ENCODE results near the gene SPON2. TPM values are rescaled to one million over a fixed set of nuclear protein-coding genes. Genes with fewer than 3 reads are reported as not detected.

The SPON2 gene
- total RNA-seq, 6 donors from 2014 or later: 23.2 to 81.3 (median 50.8) TPM

- no peaks in the 10 kb centered on the region for H3K27me3 ChIP-seq
- TF ChIP-seq POLR2AphosphoS5 (IDR thresholded peaks at IDR 0.05) (no peak), EP300 (IDR thresholded peaks at IDR 0.05) (no peak), CTCF (IDR thresholded peaks at IDR 0.05) (no peak), POLR2A (IDR thresholded peaks at IDR 0.05) (no peak)
- 92% methylated on average over 10 to 15 of the region's 21 CpGs for WGBS, 2 donors
- H3K36me3 ChIP-seq: peaks cover 0 to 13% (median 7%) of the 10 kb centered on the region in 4 donors
- peaks cover 69 to 90% (median 85%) of the 10 kb centered on the region in 4 donors for H3K4me1 ChIP-seq
- no peak overlapping the region for H3K4me3 ChIP-seq
- ATAC-seq (ENCODE audit: low FRiP score in 2 of 2) (no peak), DNase-seq (peak; percentile 17 to 74)
- H3K9me3 ChIP-seq: no peaks in the 10 kb centered on the region
- H3K27ac ChIP-seq: peak overlapping the region in 2 of 4 donors; percentile 58 to 91
These were observed 34.1 kb upstream of the SPON2 start for GRCh38 chr4:1206299-1207156.

DNA sequence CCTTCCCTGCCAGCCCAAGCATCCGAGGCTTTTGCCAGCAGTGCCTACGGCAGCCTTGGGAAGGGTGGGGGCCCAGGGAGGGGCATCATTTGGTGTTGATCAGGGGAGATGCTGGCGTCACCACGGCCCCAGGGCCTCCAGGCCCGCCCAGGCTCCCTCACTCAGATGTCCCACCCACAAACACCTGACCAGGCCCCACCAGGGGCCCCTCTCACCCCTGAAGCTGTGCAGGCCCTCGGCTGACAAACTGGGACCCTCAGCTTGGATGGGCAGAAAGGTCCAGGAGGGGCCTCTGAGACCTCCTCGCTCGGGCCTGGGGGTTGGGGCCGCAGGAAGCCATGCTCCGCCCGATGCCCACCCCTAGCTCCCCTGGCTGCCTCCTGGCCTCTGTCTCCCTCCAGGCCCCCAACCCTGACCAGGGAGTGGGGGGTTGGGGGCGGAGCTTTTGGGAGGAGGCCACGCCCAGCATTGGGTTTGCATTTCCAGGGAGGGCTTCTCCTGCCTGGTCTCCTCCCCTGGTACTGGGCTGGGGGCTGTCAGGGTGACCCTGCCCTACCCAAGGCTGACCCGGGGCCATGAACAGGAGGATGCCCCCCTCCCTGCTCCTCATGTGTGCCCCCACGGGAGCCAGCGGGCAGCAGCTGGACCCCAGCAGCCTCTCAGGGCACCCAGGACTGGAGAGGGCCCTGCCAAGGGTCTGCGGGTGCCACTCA, 33.4 kb upstream of the SPON2 start:
- Histone ChIP-seq H3K9me3 (no peaks in the 10 kb centered on the region), H3K4me3 (no peak overlapping the region), H3K36me3 (peaks cover 0 to 5% (median 1%) of the 10 kb centered on the region in 4 donors), H3K27me3 (no peaks in the 10 kb centered on the region), H3K4me1 (peaks cover 70 to 90% (median 86%) of the 10 kb centered on the region in 4 donors), H3K27ac (peak overlapping the region in 2 of 4 donors; percentile 58 to 91)
- DNase-seq (peak; percentile 11 to 66), ATAC-seq (ENCODE audit: low FRiP score in 2 of 2) (no peak)
- TF ChIP-seq EP300 (IDR thresholded peaks at IDR 0.05) (no peak), POLR2AphosphoS5 (IDR thresholded peaks at IDR 0.05) (no peak), POLR2A (IDR thresholded peaks at IDR 0.05) (no peak)
- WGBS, 2 donors: 95% methylated on average over 8 of the region's 17 CpGs; no CpG with 5 or more reads in 1 of the 2 donors

- DNase-seq: peak; percentile 46 to 66
- WGBS, 2 donors: 69 to 72% methylated on average over 8 to 23 of the region's 25 CpGs
- peaks cover 70 to 88% (median 86%) of the 10 kb centered on the region in 4 donors for H3K4me1 ChIP-seq
These were observed 32.6 kb upstream of the SPON2 start for GRCh38 chr4:1204828-1205585.

GRCh38 chr4:1204286-1204827, 32.0 kb upstream of the SPON2 start:
- peak overlapping the region in 2 of 4 donors; percentile 1 to 40 for H3K4me3 ChIP-seq
- ATAC-seq (ENCODE audit: low FRiP score in 2 of 2): no peak
- no peaks in the 10 kb centered on the region for H3K36me3 ChIP-seq
- H3K27ac ChIP-seq: peak overlapping the region; percentile 22 to 93 (median 74)
- no peaks in the 10 kb centered on the region for H3K27me3 ChIP-seq
- DNase-seq: peak; percentile 10 to 57
- TF ChIP-seq POLR2A (IDR thresholded peaks at IDR 0.05): no peak
- no peak for TF ChIP-seq EP300 (IDR thresholded peaks at IDR 0.05)
- no peak for TF ChIP-seq CTCF (IDR thresholded peaks at IDR 0.05)
- TF ChIP-seq POLR2AphosphoS5 (IDR thresholded peaks at IDR 0.05): no peak
- peaks cover 69 to 90% (median 86%) of the 10 kb centered on the region in 4 donors for H3K4me1 ChIP-seq
- WGBS, 2 donors: 91 to 92% methylated on average over 21 of the region's 21 CpGs
- H3K9me3 ChIP-seq: no peaks in the 10 kb centered on the region

More at GRCh38 chr4:1204828-1205585, 32.6 kb upstream of the SPON2 start:
- no peaks in the 10 kb centered on the region for H3K36me3 ChIP-seq
- H3K27ac ChIP-seq: peak overlapping the region; percentile 22 to 93 (median 74)
- no peak for ATAC-seq (ENCODE audit: low FRiP score in 2 of 2)
- no peak for TF ChIP-seq CTCF (IDR thresholded peaks at IDR 0.05)
- TF ChIP-seq POLR2AphosphoS5 (IDR thresholded peaks at IDR 0.05): peak in 1 of 2 donors; percentile 68
- peak overlapping the region in 2 of 4 donors; percentile 1 to 40 for H3K4me3 ChIP-seq
- no peaks in the 10 kb centered on the region for H3K27me3 ChIP-seq
- H3K9me3 ChIP-seq: no peaks in the 10 kb centered on the region
